OCI-LY3 (cell line): ENCODE data around the gene PRL.
A peak's percentile ranks its signal among the peaks of the same experiment; 100 is the strongest.

ENCODE experiments used
- H2AFZ ChIP-seq: fragments of 200-600, 300-600 bp; shearing (Covaris generic); 2 replicates; pipeline ENCODE4 v1.6.0; 2014; ENCODE audit warnings: antibody characterized with exemption, low read depth, low read length
- H3K27ac ChIP-seq: fragments of 200-600, 300-600 bp; sonication (generic); 2 replicates; pipeline ENCODE4 v1.5.1; 2014; ENCODE audit warnings: mild to moderate bottlenecking, low read length, moderate library complexity, mixed read lengths
- H3K27me3 ChIP-seq: fragments of 200-600, 300-600 bp; sonication (generic); 2 replicates; pipeline ENCODE4 v1.6.1; 2014; ENCODE audit warnings: low read depth, low read length, mixed read lengths
- H3K36me3 ChIP-seq: fragments of 200-600, 300-600 bp; sonication (generic); replicated peaks from 2 replicates; pipeline ENCODE3; 2014; ENCODE audit warnings: low read depth, low read length, mixed read lengths
- H3K4me1 ChIP-seq: fragments of 300-600, 200-600 bp; sonication (generic); 2 replicates; pipeline ENCODE4 v1.6.1; 2014; ENCODE audit warnings: low read length, mixed read lengths
- H3K4me2 ChIP-seq: fragments of 200-600, 300-600 bp; sonication (generic); 2 replicates; pipeline ENCODE4 v1.6.1; 2014; ENCODE audit warnings: low read length, mixed read lengths
- H3K4me3 ChIP-seq: fragments of 300-600, 200-600 bp; sonication (generic); 2 replicates; pipeline ENCODE4 v1.5.1; 2014; ENCODE audit warnings: antibody characterized with exemption, mild to moderate bottlenecking, low read length, moderate library complexity
- H3K79me2 ChIP-seq: fragments of 300-600, 200-600 bp; shearing (Covaris generic); 2 replicates; pipeline ENCODE4 v1.6.1; 2014; ENCODE audit warnings: mild to moderate bottlenecking, low read length, mixed read lengths
- H3K9ac ChIP-seq: fragments of 300-600, 200-600 bp; shearing (Covaris generic); 2 replicates; pipeline ENCODE4 v1.6.0; 2014; ENCODE audit warnings: mild to moderate bottlenecking, low read length, moderate library complexity
- H3K9me3 ChIP-seq: fragments of 200-600, 300-600 bp; shearing (Covaris generic); 2 replicates; pipeline ENCODE4 v1.6.1; 2014; ENCODE audit warnings: low read length, mixed read lengths; ENCODE audit not compliant: insufficient read depth
- H4K20me1 ChIP-seq: fragments of 200-600, 300-600 bp; sonication (generic); 2 replicates; pipeline ENCODE4 v1.6.1; 2016; ENCODE audit warnings: low read length, mixed read lengths; ENCODE audit not compliant: insufficient read depth
- CTCF ChIP-seq: fragments of 200-600, 300-600 bp; sonication (generic); IDR thresholded peaks from 2 replicates; pipeline ENCODE4 v1.5.1; 2014; ENCODE audit warnings: antibody characterized with exemption, low read length, low read depth
- EZH2phosphoT487 ChIP-seq: fragments of 200-600 bp; shearing (Covaris generic); IDR thresholded peaks from 2 replicates; pipeline ENCODE4 v1.6.1; 2018; ENCODE audit warnings: antibody characterized with exemption, mixed run types, low read depth

Gene PRL

GRCh38 chr6:22279427-22279826 lies 17.4 kb downstream of the PRL start:
- peaks cover 11% of the 10 kb centered on the region for H3K4me1 ChIP-seq
- H3K4me3 ChIP-seq = no peak overlapping the region
- no peaks in the 10 kb centered on the region for H4K20me1 ChIP-seq
- H3K27ac ChIP-seq = no peak overlapping the region
- TF ChIP-seq CTCF = no peak
- no peak for TF ChIP-seq EZH2phosphoT487
- H3K9ac ChIP-seq = no peak overlapping the region
- no peak overlapping the region for H2AFZ ChIP-seq
- H3K9me3 ChIP-seq = no peaks in the 10 kb centered on the region
- H3K27me3 ChIP-seq = no peaks in the 10 kb centered on the region
- no peak overlapping the region for H3K4me2 ChIP-seq
- H3K79me2 ChIP-seq = no peaks in the 10 kb centered on the region
- no peaks in the 10 kb centered on the region for H3K36me3 ChIP-seq

- H3K4me3 ChIP-seq = peak overlapping the region; percentile 57
- H3K27me3 ChIP-seq = no peaks in the 10 kb centered on the region
- no peaks in the 10 kb centered on the region for H3K9me3 ChIP-seq
- H3K9ac ChIP-seq = peak overlapping the region; percentile 20; the same call in 1 of the 2 replicates
- H3K4me1 ChIP-seq = peaks cover 28% of the 10 kb centered on the region
- H3K36me3 ChIP-seq = no peaks in the 10 kb centered on the region
- TF ChIP-seq EZH2phosphoT487 (no peak), CTCF (no peak)
- H3K27ac ChIP-seq = peak overlapping the region; percentile 55
- no peaks in the 10 kb centered on the region for H4K20me1 ChIP-seq
- H3K4me2 ChIP-seq = peak overlapping the region; percentile 82
- no peaks in the 10 kb centered on the region for H3K79me2 ChIP-seq
- H2AFZ ChIP-seq = no peak overlapping the region
Observed at GRCh38 chr6:22271081-22271480, 25.8 kb downstream of the PRL start.

DNA sequence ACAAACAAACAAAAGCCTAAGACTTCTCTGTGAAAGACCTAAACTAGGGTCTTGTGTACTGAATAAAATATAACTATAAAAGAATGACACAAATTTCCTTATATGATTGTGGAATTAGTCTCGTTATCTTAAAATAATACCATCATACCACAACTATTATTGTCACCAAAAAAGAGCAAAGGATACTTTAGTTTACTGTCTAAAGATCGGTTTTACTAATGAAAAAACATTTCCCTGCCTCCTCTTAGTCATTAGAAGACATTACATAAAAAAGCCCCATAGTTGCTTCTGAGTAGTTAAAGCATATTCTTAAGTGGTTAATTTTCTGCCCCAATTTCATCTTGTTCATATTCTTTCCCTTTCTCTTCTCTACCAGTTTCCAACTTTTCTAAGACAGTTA lies 33.1 kb downstream of the PRL start:
- Histone ChIP-seq H3K4me3 (no peak overlapping the region), H3K4me1 (no peaks in the 10 kb centered on the region), H3K27ac (no peak overlapping the region), H3K9me3 (no peaks in the 10 kb centered on the region), H3K36me3 (no peaks in the 10 kb centered on the region), H3K9ac (no peak overlapping the region), H2AFZ (no peak overlapping the region), H3K79me2 (no peaks in the 10 kb centered on the region), H3K4me2 (no peak overlapping the region), H3K27me3 (no peaks in the 10 kb centered on the region), H4K20me1 (no peaks in the 10 kb centered on the region)
- TF ChIP-seq EZH2phosphoT487 (no peak), CTCF (no peak)

- Histone ChIP-seq H3K9ac (no peak overlapping the region), H3K79me2 (no peaks in the 10 kb centered on the region), H2AFZ (no peak overlapping the region), H3K9me3 (no peaks in the 10 kb centered on the region), H3K27ac (no peak overlapping the region), H3K36me3 (no peaks in the 10 kb centered on the region), H3K27me3 (no peaks in the 10 kb centered on the region), H4K20me1 (no peaks in the 10 kb centered on the region), H3K4me1 (no peaks in the 10 kb centered on the region), H3K4me2 (no peak overlapping the region), H3K4me3 (no peak overlapping the region)
- no peak for TF ChIP-seq CTCF
- no peak for TF ChIP-seq EZH2phosphoT487
Observed at GRCh38 chr6:22254886-22255285, 42.0 kb downstream of the PRL start.
